Spinal cord (tissue), 10 donors: ENCODE data around the gene DTD1. TPM values are rescaled to one million over a fixed set of nuclear protein-coding genes. Genes with fewer than 3 reads are reported as not detected.

ENCODE experiments used
- DNase-seq, 6 donors: peaks; one replicate each; pipeline versions ENCODE4 v3.0.0 to v3.0.0-alpha.2; 2013 to 2015; ENCODE audit warnings: low spot score in 6 of 6, low read depth in 4 of 6
- H3K27ac ChIP-seq: one replicate; pipeline ENCODE4 v1.5.1; 2013; ENCODE audit warnings: low read depth, low read length, control low read depth
- H3K27me3 ChIP-seq: one replicate; pipeline ENCODE4 v1.6.1; 2013; ENCODE audit warnings: low read length; ENCODE audit not compliant: control insufficient read depth, insufficient read depth
- H3K36me3 ChIP-seq: one replicate; pipeline ENCODE4 v1.6.1; 2013; ENCODE audit warnings: low read length; ENCODE audit not compliant: control insufficient read depth, insufficient read depth
- H3K4me1 ChIP-seq: one replicate; pipeline ENCODE4 v1.6.1; 2013; ENCODE audit warnings: low read length; ENCODE audit not compliant: control insufficient read depth, insufficient read depth
- H3K4me3 ChIP-seq: one replicate; pipeline ENCODE4 v1.5.1; 2013; ENCODE audit warnings: low read depth, low read length, control low read depth
- H3K9me3 ChIP-seq: one replicate; pipeline ENCODE4 v1.6.1; 2013; ENCODE audit warnings: low read length; ENCODE audit not compliant: control insufficient read depth, insufficient read depth
- WGBS: methylation state at CpG from one replicate; pipeline ENCODE4 v1.1.5; 2013; ENCODE audit warnings: missing lambda C conversion rate; ENCODE audit not compliant: insufficient coverage; 5-methylcytosine and 5-hydroxymethylcytosine counted together
- polyA plus RNA-seq, 2 donors: library from polyadenylated mRNA; unstranded; fragments of 120-200 nt; gene quantifications; one replicate each; pipeline ENCODE4 v1.2.1, GENCODE V29; 2013; ENCODE audit not compliant: insufficient read length in 2 of 2
- small RNA-seq: library from RNA; depleted of rRNA; stranded (forward); fragments of <200 nt; gene quantifications from one replicate; pipeline ENCODE3, GENCODE V24; 2014; ENCODE audit warnings: low replicate concordance
- total RNA-seq, 2 donors: library from RNA; depleted of rRNA in 1 of 2; stranded (reverse); fragments of 120-200 nt in 1 of 2; fragments of >200 nt in 1 of 2; gene quantifications; one replicate each; pipeline versions ENCODE4 v1.2.3 to v1.2.4, GENCODE V29; 2013 to 2014
- donor health status: healthy.

The DTD1 gene
- total and polyA plus RNA-seq, 4 donors, result 54.1 to 88.9 (median 72.2) TPM

DNA sequence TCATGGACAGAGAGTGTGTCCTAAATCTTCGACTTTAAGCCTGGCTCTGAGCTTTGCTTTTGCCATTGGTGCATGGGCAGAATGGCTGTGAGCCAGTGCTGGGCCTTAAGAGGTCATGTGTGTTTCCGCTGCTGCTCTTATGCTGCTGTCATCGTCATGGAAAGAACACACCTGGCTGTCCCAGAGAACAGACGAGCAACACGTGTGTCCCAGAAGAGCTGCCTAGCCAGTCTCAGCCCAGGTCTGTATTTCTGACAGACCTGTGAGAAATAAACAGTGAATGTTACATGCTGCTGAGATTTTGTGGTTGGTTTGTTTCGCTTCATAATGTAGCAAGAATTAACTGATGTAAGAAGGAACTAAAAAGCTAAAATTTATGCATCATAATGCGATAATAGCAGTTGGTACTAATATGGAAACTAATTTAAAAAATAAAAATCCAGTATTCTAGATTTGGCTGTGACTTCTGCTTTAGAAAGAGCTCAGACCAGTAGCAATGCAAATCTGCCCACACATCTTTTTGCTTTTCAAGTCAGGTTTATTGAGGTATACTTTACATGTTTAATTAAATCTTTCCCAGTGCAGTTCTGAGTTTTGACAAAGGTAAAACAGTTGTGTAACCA lies 214.3 kb downstream of the DTD1 start:
- Histone ChIP-seq H3K27ac (no peak overlapping the region), H3K27me3 (no peaks in the 10 kb centered on the region), H3K36me3 (no peaks in the 10 kb centered on the region), H3K9me3 (no peaks in the 10 kb centered on the region), H3K4me1 (no peaks in the 10 kb centered on the region), H3K4me3 (no peak overlapping the region)
- WGBS, result 90% methylated on average over 5 of the region's 7 CpGs
- DNase-seq, result no peak

DNA sequence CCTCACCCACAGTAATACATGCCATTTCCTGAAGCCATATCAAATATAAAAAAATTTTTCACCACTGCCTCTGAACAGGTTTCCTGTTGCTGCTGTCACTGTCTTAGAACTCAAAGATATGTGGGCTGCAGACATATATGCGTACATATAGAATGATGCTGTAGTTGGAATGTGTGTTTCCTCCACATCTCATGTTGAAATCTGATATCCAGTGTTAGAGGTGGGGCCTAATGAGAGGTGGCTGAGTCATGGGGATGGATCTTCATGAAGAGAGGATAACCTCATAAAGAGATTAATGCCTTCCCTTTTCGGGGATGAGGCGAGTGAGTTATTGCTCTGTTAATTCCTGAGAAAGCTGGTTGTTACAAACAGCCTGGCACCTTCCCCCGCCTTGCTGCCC lies 218.0 kb downstream of the DTD1 start:
- Histone ChIP-seq H3K27me3 (no peaks in the 10 kb centered on the region), H3K4me1 (no peaks in the 10 kb centered on the region), H3K4me3 (no peak overlapping the region), H3K9me3 (no peaks in the 10 kb centered on the region), H3K36me3 (no peaks in the 10 kb centered on the region), H3K27ac (no peak overlapping the region)
- DNase-seq, result no peak
- 94% methylated on average over 2 of the region's 4 CpGs for WGBS

DNA sequence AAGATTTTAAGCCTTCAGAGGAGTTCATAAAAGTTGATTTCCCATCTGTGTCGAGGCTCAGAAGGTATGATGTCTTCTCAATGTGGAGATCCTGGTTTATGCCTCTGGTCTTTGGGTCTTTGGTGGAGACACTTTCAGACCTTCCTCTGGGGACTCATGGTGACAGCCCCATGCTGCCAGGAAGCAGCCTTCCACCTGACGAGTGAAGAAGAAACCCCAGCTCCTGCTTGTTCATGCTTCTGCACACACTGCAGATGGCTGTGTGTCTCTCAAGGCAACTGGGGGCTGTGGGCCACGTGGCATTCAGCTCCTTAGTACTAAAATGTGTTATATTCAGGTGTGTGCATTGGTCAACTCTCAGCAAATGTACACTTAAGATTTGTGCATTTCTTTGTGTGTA lies 220.9 kb downstream of the DTD1 start:
- no peaks in the 10 kb centered on the region for H3K36me3 ChIP-seq
- 73% methylated on average over 2 of the region's 3 CpGs for WGBS
- H3K9me3 ChIP-seq, result no peaks in the 10 kb centered on the region
- no peak overlapping the region for H3K4me3 ChIP-seq
- H3K27ac ChIP-seq, result no peak overlapping the region
- DNase-seq, result no peak
- H3K27me3 ChIP-seq, result no peaks in the 10 kb centered on the region
- H3K4me1 ChIP-seq, result no peaks in the 10 kb centered on the region

DNA sequence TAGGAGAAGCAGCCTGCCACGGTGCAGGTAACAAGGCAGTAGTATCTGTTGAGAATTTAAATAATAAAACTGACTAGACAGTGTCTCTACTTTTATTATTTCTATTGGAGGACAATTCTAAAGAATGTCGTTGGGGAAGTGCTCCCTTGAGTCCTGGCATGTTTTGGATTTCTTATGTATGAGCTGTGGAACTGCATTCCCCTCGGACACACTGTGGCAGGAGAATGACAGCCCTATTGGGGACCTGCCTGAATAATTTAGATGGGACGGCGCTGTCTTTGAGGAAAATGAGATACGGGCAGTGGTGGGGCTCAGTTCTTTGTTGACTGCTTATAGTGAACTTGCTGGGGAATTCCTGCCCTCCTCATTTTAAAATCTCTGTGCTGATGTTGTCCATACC lies 223.3 kb downstream of the DTD1 start:
- no peaks in the 10 kb centered on the region for H3K36me3 ChIP-seq
- H3K27me3 ChIP-seq, result no peaks in the 10 kb centered on the region
- no peak overlapping the region for H3K4me3 ChIP-seq
- DNase-seq, result no peak
- H3K9me3 ChIP-seq, result no peaks in the 10 kb centered on the region
- no peaks in the 10 kb centered on the region for H3K4me1 ChIP-seq
- no peak overlapping the region for H3K27ac ChIP-seq
- WGBS, result 79% methylated on average over 5 of the region's 6 CpGs

DNA sequence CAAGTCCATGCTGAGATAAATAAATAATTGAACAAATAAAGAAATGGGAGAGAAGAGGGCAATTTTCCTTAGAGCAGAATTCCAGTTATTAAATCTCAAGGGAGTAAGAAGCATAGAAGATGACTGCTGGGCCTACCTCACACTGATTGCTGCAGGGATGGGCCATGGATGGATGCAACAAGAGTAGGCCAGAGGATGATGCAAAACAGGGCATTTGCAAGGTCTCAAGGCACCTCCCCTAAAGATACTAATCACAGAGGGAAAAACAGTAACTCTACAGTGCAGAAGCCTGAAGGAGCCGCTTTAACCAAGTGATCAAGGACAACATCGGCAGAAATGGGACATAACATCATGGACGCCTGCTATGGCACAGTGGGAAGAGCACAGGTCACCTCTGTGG lies 224.1 kb downstream of the DTD1 start:
- WGBS, result 100% methylated on average over 1 of the region's 3 CpGs
- no peaks in the 10 kb centered on the region for H3K4me1 ChIP-seq
- DNase-seq, result no peak

DNA sequence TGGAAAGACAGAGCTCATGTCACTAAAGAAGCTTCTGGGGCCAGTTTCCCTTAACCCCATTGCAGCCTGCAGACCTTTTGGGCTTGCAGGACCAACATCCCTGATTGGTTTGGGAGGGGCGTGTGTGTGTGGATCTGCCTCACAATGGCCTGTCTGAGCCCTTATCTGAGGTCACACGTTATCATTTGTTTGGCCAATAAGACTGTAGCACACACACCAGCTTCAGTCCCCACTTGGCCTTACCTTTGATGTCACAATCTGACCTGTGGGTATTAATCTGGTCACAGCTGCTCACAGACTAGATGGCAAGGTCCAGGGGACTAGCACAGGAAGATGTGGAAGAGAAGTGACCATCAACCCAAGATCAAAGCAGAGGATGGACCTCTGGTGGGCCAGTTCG lies 225.6 kb downstream of the DTD1 start, which contains the start of gene SCP2D1:
SCP2D1 (plus strand) TSS at position 301 of the 400 bp plus-strand sequence; CDS start at position 334, 33 bp downstream.
- Histone ChIP-seq H3K4me3 (no peak within 1 kb of the TSS), H3K4me1 (no peaks in the 10 kb centered on the region), H3K9me3 (no peaks in the 10 kb centered on the region), H3K27ac (no peak within 1 kb of the TSS), H3K36me3 (no peaks in the 10 kb centered on the region), H3K27me3 (no peaks in the 10 kb centered on the region)
- WGBS, result 50% methylated on average over 1 of the region's 3 CpGs
- DNase-seq, result no peak

More for the DNA sequence above, 224.1 kb downstream of the DTD1 start:
- H3K9me3 ChIP-seq, result no peaks in the 10 kb centered on the region
- no peak overlapping the region for H3K4me3 ChIP-seq
- no peak overlapping the region for H3K27ac ChIP-seq
- H3K36me3 ChIP-seq, result no peaks in the 10 kb centered on the region
- no peaks in the 10 kb centered on the region for H3K27me3 ChIP-seq

DNA sequence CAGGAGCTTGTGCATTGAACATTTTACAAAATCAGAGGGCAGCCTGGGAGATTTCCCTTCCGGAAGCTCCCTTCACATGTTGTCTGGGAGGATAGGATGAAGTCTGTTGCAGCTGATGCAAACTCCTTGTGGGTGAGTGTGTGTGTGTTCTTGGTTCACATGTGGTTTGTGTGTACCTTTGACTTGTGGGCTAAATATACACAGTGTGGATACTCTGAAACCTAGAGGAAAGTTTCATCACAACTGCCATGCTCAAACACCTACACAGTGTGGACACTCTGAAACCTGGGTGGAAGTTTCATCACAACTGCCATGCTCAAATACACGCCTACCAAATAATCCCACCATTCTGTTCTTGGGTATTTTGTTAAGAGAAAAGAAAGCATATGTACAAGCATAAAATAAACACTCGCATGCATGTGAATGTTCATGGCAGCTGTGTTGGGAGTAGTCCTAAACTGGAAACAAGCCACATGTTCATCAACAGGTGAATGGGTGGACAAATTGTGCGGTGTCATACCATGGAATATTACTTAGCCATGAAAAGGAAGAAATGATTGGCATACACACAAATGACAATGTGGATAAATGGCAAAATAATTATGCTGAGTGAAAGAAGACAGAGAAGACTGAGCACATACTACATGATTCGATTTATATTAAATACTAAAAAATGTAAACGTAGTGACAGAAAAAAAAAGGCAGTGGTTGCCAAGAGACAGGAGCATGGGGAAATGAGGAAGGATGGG lies 227.5 kb downstream of the DTD1 start:
- H3K27me3 ChIP-seq, result no peaks in the 10 kb centered on the region
- DNase-seq, result no peak
- H3K9me3 ChIP-seq, result peaks cover 2% of the 10 kb centered on the region
- 100% methylated on average over 1 of the region's 6 CpGs for WGBS
- no peaks in the 10 kb centered on the region for H3K4me1 ChIP-seq
- H3K36me3 ChIP-seq, result no peaks in the 10 kb centered on the region
- H3K4me3 ChIP-seq, result no peak overlapping the region
- H3K27ac ChIP-seq, result no peak overlapping the region

Small RNA genes within 50 kb of the gene (small RNA-seq; reads per million reads assigned to genes)
- not detected for gene RN7SL638P
- gene RNU6ATAC34P, result not detected

Other genes with a start within 250 kb of the DTD1 start
- 1 to 10 TPM; 3.2 to 5.8 TPM for gene DZANK1, start 121.0 kb upstream of the DTD1 start, total RNA-seq
- 10 to 100 TPM in 1 of 2 donors, 1 to 10 TPM in 1; 8.3 to 11.1 TPM for gene DZANK1, start 121.0 kb upstream of the DTD1 start, polyA plus RNA-seq
- gene POLR3F, start 120.7 kb upstream of the DTD1 start, total RNA-seq, result 10 to 100 TPM; 15.9 to 30.1 TPM
- gene POLR3F, start 120.7 kb upstream of the DTD1 start, polyA plus RNA-seq, result 10 to 100 TPM; 21.0 to 26.0 TPM
- gene RBBP9, start 90.8 kb upstream of the DTD1 start, total RNA-seq, result 10 to 100 TPM; 27.7 to 31.5 TPM
- 10 to 100 TPM; 26.0 to 33.1 TPM for gene RBBP9, start 90.8 kb upstream of the DTD1 start, polyA plus RNA-seq
- 10 to 100 TPM; 57.5 to 61.3 TPM for gene SEC23B, start 80.1 kb upstream of the DTD1 start, total RNA-seq
- gene SEC23B, start 80.1 kb upstream of the DTD1 start, polyA plus RNA-seq, result 10 to 100 TPM; 52.4 to 55.7 TPM
- 100 to 1,000 TPM in 1 of 2 donors, 10 to 100 TPM in 1; 68.6 to 118 TPM for gene SMIM26, start 20.6 kb upstream of the DTD1 start, total RNA-seq
- gene SMIM26, start 20.6 kb upstream of the DTD1 start, polyA plus RNA-seq, result 10 to 100 TPM; 57.0 to 58.7 TPM
- not detected for gene SCP2D1, start 225.7 kb downstream of the DTD1 start, total RNA-seq
- not detected for gene SCP2D1, start 225.7 kb downstream of the DTD1 start, polyA plus RNA-seq